HepG2 (cell line): ENCODE measurements around the gene NOTUM. TPM values are rescaled to one million over a fixed set of nuclear protein-coding genes. Genes with fewer than 3 reads are reported as not detected.
A peak's percentile ranks its signal among the peaks of the same experiment; 100 is the strongest.

Experiments
- ARID3A ChIP-seq: IDR thresholded peaks from 2 replicates; pipeline ENCODE4 v1.6.1; 2012; ENCODE audit warnings: low read depth, low read length, improper control_type of control experiment
- DBP ChIP-seq: sonication (generic); formaldehyde crosslinking; IDR thresholded peaks from 2 replicates; pipeline ENCODE4 v1.4.0; 2020; ENCODE audit warnings: missing genetic modification reagents; ENCODE audit errors: not compliant biosample characterization
- ELF4 ChIP-seq: sonication (generic); formaldehyde crosslinking; IDR thresholded peaks from 2 replicates; pipeline ENCODE4 v1.5.0; 2020; ENCODE audit warnings: missing genetic modification reagents, mild to moderate bottlenecking, moderate library complexity, borderline replicate concordance
- GABPB1 ChIP-seq: IDR thresholded peaks from 2 replicates; pipeline ENCODE4 v1.6.1; 2016; ENCODE audit warnings: mild to moderate bottlenecking, missing genetic modification reagents, moderate library complexity, missing compliant biosample characterization
- GPN1 ChIP-seq: sonication (generic); formaldehyde crosslinking; IDR thresholded peaks from 2 replicates; pipeline ENCODE4 v1.5.1; 2020; ENCODE audit warnings: missing genetic modification reagents, borderline replicate concordance
- MIXL1 ChIP-seq: IDR thresholded peaks from 2 replicates; pipeline ENCODE4 v1.6.1; 2016
- NR2F1 ChIP-seq, 2 experiments: fragments of 450-650 bp in 1 of 2; formaldehyde crosslinking in 1 of 2; IDR thresholded peaks; 2 replicates each; pipeline versions ENCODE4 v1.5.0 to v1.6.1; 2016 to 2020; ENCODE audit warnings: mild to moderate bottlenecking in 1 of 2, missing compliant biosample characterization in 1 of 2, missing genetic modification reagents in 1 of 2, moderate library complexity in 1 of 2
- ONECUT2 ChIP-seq: sonication (generic); formaldehyde crosslinking; IDR thresholded peaks from 2 replicates; pipeline ENCODE4 v1.4.0; 2020; ENCODE audit warnings: missing genetic modification reagents
- PITX1 ChIP-seq: sonication (generic); formaldehyde crosslinking; IDR thresholded peaks from 2 replicates; pipeline ENCODE4 v1.5.1; 2020; ENCODE audit warnings: mild to moderate bottlenecking, missing genetic modification reagents
- SALL2 ChIP-seq: sonication (generic); formaldehyde crosslinking; IDR thresholded peaks from 2 replicates; pipeline ENCODE4 v1.8.1; 2023; ENCODE audit warnings: mild to moderate bottlenecking, missing genetic modification reagents, inconsistent platforms
- SOX5 ChIP-seq: IDR thresholded peaks from 2 replicates; pipeline ENCODE4 v1.6.1; 2016; ENCODE audit warnings: borderline replicate concordance
- TBX3 ChIP-seq: fragments of 450-650 bp; IDR thresholded peaks from 2 replicates; pipeline ENCODE4 v1.6.1; 2017; ENCODE audit warnings: antibody characterized with exemption, mild to moderate bottlenecking, inconsistent platforms, borderline replicate concordance
- UBTF ChIP-seq: sonication (generic); formaldehyde crosslinking; IDR thresholded peaks from 2 replicates; pipeline ENCODE4 v1.4.0; 2020; ENCODE audit warnings: mild to moderate bottlenecking, missing genetic modification reagents
- ZFP41 ChIP-seq: sonication (generic); formaldehyde crosslinking; IDR thresholded peaks from 2 replicates; pipeline ENCODE4 v1.4.0; 2020; ENCODE audit warnings: mild to moderate bottlenecking, missing genetic modification reagents, borderline replicate concordance
- ZNF232 ChIP-seq: sonication (generic); formaldehyde crosslinking; IDR thresholded peaks from 2 replicates; pipeline ENCODE4 v1.4.0; 2020; ENCODE audit warnings: missing genetic modification reagents, borderline replicate concordance
- ZNF33B ChIP-seq: sonication (generic); formaldehyde crosslinking; IDR thresholded peaks from 2 replicates; pipeline ENCODE4 v1.5.1; 2020; ENCODE audit warnings: mild to moderate bottlenecking, missing genetic modification reagents
- ZNF468 ChIP-seq: sonication (generic); formaldehyde crosslinking; IDR thresholded peaks from 2 replicates; pipeline ENCODE4 v1.8.0; 2022; ENCODE audit warnings: mild to moderate bottlenecking, moderate library complexity, missing genetic modification reagents
- ZNF510 ChIP-seq: sonication (generic); formaldehyde crosslinking; IDR thresholded peaks from 2 replicates; pipeline ENCODE4 v1.4.0; 2020; ENCODE audit warnings: low read depth, mild to moderate bottlenecking, missing genetic modification reagents
- ZNF563 ChIP-seq: sonication (generic); formaldehyde crosslinking; IDR thresholded peaks from 2 replicates; pipeline ENCODE4 v1.8.0; 2022; ENCODE audit warnings: mild to moderate bottlenecking, moderate library complexity, missing genetic modification reagents
- ZNF614 ChIP-seq: IDR thresholded peaks from 2 replicates; pipeline ENCODE4 v1.6.1; 2018; ENCODE audit warnings: missing biosample characterization, missing genetic modification reagents, inconsistent platforms, borderline replicate concordance
- ZNF672 ChIP-seq: sonication (generic); formaldehyde crosslinking; IDR thresholded peaks from 2 replicates; pipeline ENCODE4 v1.8.1; 2022; ENCODE audit warnings: missing genetic modification reagents
- ZNF784 ChIP-seq: sonication (generic); formaldehyde crosslinking; IDR thresholded peaks from 2 replicates; pipeline ENCODE4 v1.5.1; 2020; ENCODE audit warnings: missing genetic modification reagents, mild to moderate bottlenecking, borderline replicate concordance
- ZSCAN30 ChIP-seq: sonication (generic); formaldehyde crosslinking; IDR thresholded peaks from 2 replicates; pipeline ENCODE4 v1.5.0; 2020; ENCODE audit warnings: mild to moderate bottlenecking, missing genetic modification reagents
- polyA plus RNA-seq, 8 experiments: library from polyadenylated mRNA; depleted of rRNA in 3 of 8; stranded (reverse) in 7 of 8; unstranded in 1 of 8; fragments of >200 nt; fragmentation: Illumina TruSeq in 4 of 8; extraction: Trizol in 4 of 8; gene quantifications; 2 replicates each; pipeline versions ENCODE4 v1.2.1 to v1.2.3, GENCODE V29; 2011 to 2016; ENCODE audit warnings: low read depth in 4 of 8, missing spikeins in 1 of 8, mixed read lengths in 1 of 8; ENCODE audit not compliant: insufficient read depth in 1 of 8
- total RNA-seq, 5 experiments: library from RNA; depleted of rRNA; stranded (reverse); fragments of >200 nt; fragmentation: Illumina TruSeq; extraction: Trizol; gene quantifications; 2 replicates each; pipeline ENCODE4 v1.2.3, GENCODE V29; 2016; ENCODE audit warnings: low read depth in 1 of 5

Gene NOTUM
- total and polyA plus RNA-seq, 2 of the 13 experiments (the other 11 are each of a cell fraction or from before 2014, with no cell fraction given) = 150 to 160 TPM

- TF ChIP-seq ARID3A = no peak
- TF ChIP-seq TBX3 = no peak; the same call in 1 of the 2 replicates
- TF ChIP-seq UBTF (CRISPR knock-in tag) = peak; percentile 98
- TF ChIP-seq ZFP41 (CRISPR knock-in tag) = peak; percentile 96
- TF ChIP-seq PITX1 (CRISPR knock-in tag) = 0 out of 2 replicates have a peak, but pooled peaks have one; percentile 38
- peak; percentile 71; the same call in 1 of the 2 replicates for TF ChIP-seq ZNF614 (CRISPR knock-in tag)
- TF ChIP-seq ONECUT2 = no peak
- no peak for TF ChIP-seq ELF4 (CRISPR knock-in tag)
- TF ChIP-seq GPN1 = no peak
- TF ChIP-seq DBP = peak; percentile 51
- peak; percentile 71 for TF ChIP-seq ZNF784
- no peak for TF ChIP-seq MIXL1 (CRISPR knock-in tag)
- no peak for TF ChIP-seq ZNF672
- peak; percentile 84 for TF ChIP-seq GABPB1
- TF ChIP-seq ZNF33B = 0 out of 2 replicates have a peak, but pooled peaks have one; percentile 70
- TF ChIP-seq NR2F1 (CRISPR knock-in tag; IDR thresholded peaks at IDR 0.05) = no peak; a peak in 1 of 4 replicates
- peak; percentile 81; the same call in 1 of the 2 replicates for TF ChIP-seq ZNF510 (CRISPR knock-in tag)
- TF ChIP-seq ZNF563 = no peak
- TF ChIP-seq ZNF468 (CRISPR knock-in tag) = 0 out of 2 replicates have a peak, but pooled peaks have one; percentile 41
- peak; percentile 52; the same call in 1 of the 2 replicates for TF ChIP-seq SOX5 (CRISPR knock-in tag)
- peak; percentile 87; the same call in 1 of the 2 replicates for TF ChIP-seq ZSCAN30
- no peak for TF ChIP-seq ZNF232 (CRISPR knock-in tag)
- 0 out of 2 replicates have a peak, but pooled peaks have one; percentile 38 for TF ChIP-seq SALL2 (CRISPR knock-in tag)
These were observed 42.7 kb upstream of the NOTUM start (continued) for GRCh38 chr17:82003411-82004381.
